Chondrocyte (in vitro differentiated cells): ENCODE results near the gene OR2J1. TPM values are rescaled to one million over a fixed set of nuclear protein-coding genes. Genes with fewer than 3 reads are reported as not detected.

Experiments
- DNase-seq: peaks from one replicate; pipeline ENCODE4 v3.0.0; 2021; ENCODE audit warnings: mixed read lengths, low spot score
- H3K27ac Mint-ChIP-seq: one replicate; pipeline ENCODE4 v1.8.0; 2021; ENCODE audit warnings: mild to moderate bottlenecking, moderate library complexity, mixed read lengths; ENCODE audit not compliant: unreplicated experiment
- H3K27me3 Mint-ChIP-seq: 2 replicates; pipeline ENCODE4 v1.8.0; 2021; ENCODE audit warnings: low read depth, mixed read lengths
- H3K36me3 Mint-ChIP-seq: 2 replicates; pipeline ENCODE4 v1.8.0; 2021; ENCODE audit warnings: low read depth, mixed read lengths
- H3K4me1 Mint-ChIP-seq: 2 replicates; pipeline ENCODE4 v1.8.0; 2021; ENCODE audit warnings: low read depth, mild to moderate bottlenecking, mixed read lengths
- H3K4me3 Mint-ChIP-seq: one replicate; pipeline ENCODE4 v1.8.0; 2021; ENCODE audit warnings: mild to moderate bottlenecking, moderate library complexity, mixed read lengths; ENCODE audit not compliant: unreplicated experiment
- H3K9me3 Mint-ChIP-seq: 2 replicates; pipeline ENCODE4 v1.8.0; 2021; ENCODE audit warnings: low read depth, mixed read lengths
- total RNA-seq: library from RNA; stranded (reverse); gene quantifications from 3 replicates; pipeline ENCODE4 v1.2.1, GENCODE V29; 2021
- TF ChIP-seq, protein P1 (sequence below): fragments of 200-600 bp; sonication (generic); IDR thresholded peaks from 2 replicates; pipeline ENCODE4 v1.5.0; 2021; ENCODE audit warnings: antibody characterized with exemption, mild to moderate bottlenecking, moderate library complexity

Gene OR2J1
- total RNA-seq, 1 donor from 2014 or later: not detected

DNA sequence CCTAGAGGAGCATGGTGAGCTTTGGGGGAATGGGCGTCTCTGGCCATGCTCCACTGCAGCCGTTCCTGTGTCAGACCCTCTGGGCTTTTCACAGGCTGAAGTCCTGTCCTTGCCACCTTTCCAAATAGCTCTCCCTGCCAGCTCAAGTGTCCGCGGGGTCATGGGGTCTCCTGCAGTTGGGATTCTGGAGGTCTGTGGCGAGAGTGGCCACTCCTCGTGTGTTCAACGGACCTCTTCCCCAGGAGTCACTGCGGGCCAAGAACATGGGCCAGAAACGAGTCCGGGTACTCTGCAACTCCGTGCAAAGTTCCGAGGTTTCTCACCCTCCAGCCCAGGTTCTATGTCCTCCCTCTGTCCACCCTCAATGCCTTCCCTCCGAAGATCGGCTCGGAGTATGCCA, 16.8 kb upstream of the OR2J1 start:
- DNase-seq: no peak
- H3K4me3 Mint-ChIP-seq: no peak overlapping the region
- TF ChIP-seq, protein P1, sequence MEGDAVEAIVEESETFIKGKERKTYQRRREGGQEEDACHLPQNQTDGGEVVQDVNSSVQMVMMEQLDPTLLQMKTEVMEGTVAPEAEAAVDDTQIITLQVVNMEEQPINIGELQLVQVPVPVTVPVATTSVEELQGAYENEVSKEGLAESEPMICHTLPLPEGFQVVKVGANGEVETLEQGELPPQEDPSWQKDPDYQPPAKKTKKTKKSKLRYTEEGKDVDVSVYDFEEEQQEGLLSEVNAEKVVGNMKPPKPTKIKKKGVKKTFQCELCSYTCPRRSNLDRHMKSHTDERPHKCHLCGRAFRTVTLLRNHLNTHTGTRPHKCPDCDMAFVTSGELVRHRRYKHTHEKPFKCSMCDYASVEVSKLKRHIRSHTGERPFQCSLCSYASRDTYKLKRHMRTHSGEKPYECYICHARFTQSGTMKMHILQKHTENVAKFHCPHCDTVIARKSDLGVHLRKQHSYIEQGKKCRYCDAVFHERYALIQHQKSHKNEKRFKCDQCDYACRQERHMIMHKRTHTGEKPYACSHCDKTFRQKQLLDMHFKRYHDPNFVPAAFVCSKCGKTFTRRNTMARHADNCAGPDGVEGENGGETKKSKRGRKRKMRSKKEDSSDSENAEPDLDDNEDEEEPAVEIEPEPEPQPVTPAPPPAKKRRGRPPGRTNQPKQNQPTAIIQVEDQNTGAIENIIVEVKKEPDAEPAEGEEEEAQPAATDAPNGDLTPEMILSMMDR: no peak
- H3K9me3 Mint-ChIP-seq: no peaks in the 10 kb centered on the region
- no peak overlapping the region for H3K27ac Mint-ChIP-seq
- H3K4me1 Mint-ChIP-seq: no peaks in the 10 kb centered on the region
- no peaks in the 10 kb centered on the region for H3K36me3 Mint-ChIP-seq
- no peaks in the 10 kb centered on the region for H3K27me3 Mint-ChIP-seq

GRCh38 chr6:29087213-29087612, 12.1 kb upstream of the OR2J1 start, which contains the start of gene OR2B3:
TSS of gene OR2B3 (minus strand) at chr6:29087313. CDS start at chr6:29087248, 65 bp downstream.
- Mint-ChIP-seq H3K27me3 (peaks cover 3% of the 10 kb centered on the region), H3K27ac (no peak within 1 kb of the TSS), H3K36me3 (no peaks in the 10 kb centered on the region), H3K4me3 (no peak within 1 kb of the TSS), H3K9me3 (no peaks in the 10 kb centered on the region), H3K4me1 (no peaks in the 10 kb centered on the region)
- TF ChIP-seq, protein P1: no peak
- no peak for DNase-seq

- TF ChIP-seq, protein P1: no peak
- H3K27me3 Mint-ChIP-seq: peaks cover 16% of the 10 kb centered on the region
- H3K4me1 Mint-ChIP-seq: no peaks in the 10 kb centered on the region
These were observed 6.3 kb upstream of the OR2J1 start for GRCh38 chr6:29092957-29093356.

DNA sequence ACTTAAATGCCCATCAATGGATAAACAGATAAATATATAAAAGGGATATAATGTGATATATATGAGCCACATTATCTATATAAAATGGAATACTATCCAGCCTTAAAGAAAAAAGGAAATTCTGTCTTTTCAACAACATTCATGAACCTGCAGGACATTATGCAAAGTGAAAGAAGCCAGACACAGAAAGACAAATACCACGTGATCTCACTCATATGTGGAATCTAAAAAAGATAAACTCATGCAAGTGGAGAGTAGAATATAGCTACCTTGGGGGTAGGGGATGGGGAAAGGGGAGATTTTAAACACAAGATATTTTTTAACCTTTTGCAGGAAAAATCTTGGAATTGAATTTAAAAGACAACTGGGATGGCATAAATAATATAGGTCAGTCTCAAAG, 1.5 kb upstream of the OR2J1 start:
- H3K4me1 Mint-ChIP-seq: no peaks in the 10 kb centered on the region
- no peak overlapping the region for H3K4me3 Mint-ChIP-seq
- TF ChIP-seq, protein P1: no peak
- H3K9me3 Mint-ChIP-seq: no peaks in the 10 kb centered on the region
- H3K36me3 Mint-ChIP-seq: no peaks in the 10 kb centered on the region
- peaks cover 27% of the 10 kb centered on the region for H3K27me3 Mint-ChIP-seq
- no peak for DNase-seq
- no peak overlapping the region for H3K27ac Mint-ChIP-seq

More at GRCh38 chr6:29092957-29093356, 6.3 kb upstream of the OR2J1 start:
- no peaks in the 10 kb centered on the region for H3K9me3 Mint-ChIP-seq
- no peak overlapping the region for H3K27ac Mint-ChIP-seq
- H3K4me3 Mint-ChIP-seq: no peak overlapping the region
- no peak for DNase-seq
- no peaks in the 10 kb centered on the region for H3K36me3 Mint-ChIP-seq

DNA sequence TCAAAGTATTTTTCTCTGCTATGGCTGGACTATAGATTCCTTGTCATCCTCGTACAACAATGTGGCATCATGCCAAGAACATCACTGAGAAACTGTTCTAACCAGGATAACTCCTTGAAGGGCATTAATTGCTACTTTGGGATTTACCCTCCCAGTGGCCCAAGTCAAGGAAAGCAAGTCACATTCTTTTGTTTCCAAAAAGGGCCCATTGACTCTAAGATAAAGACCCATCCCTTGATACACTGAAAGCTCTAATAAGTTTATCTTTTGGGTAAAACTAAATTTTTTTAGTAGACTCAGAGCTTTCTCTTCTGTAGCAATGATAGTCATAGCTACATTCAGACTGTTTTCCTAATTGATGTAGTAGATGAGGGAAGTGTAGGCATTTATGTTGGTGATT, 8.5 kb downstream of the OR2J1 start, which contains the start of gene OR2J3:
OR2J3 (plus strand) TSS at position 301 of the 400 bp plus-strand sequence. CDS start 3,833 bp downstream, outside the sequence.
- DNase-seq: no peak
- Mint-ChIP-seq H3K4me3 (no peak within 1 kb of the TSS), H3K36me3 (no peaks in the 10 kb centered on the region), H3K9me3 (peaks cover 4% of the 10 kb centered on the region), H3K4me1 (no peaks in the 10 kb centered on the region), H3K27ac (no peak within 1 kb of the TSS), H3K27me3 (peaks cover 14% of the 10 kb centered on the region)
- TF ChIP-seq, protein P1: no peak
